IMR-90 (cell line): ENCODE measurements around the gene SOWAHC. TPM values are rescaled to one million over a fixed set of nuclear protein-coding genes. Genes with fewer than 3 reads are reported as not detected.
A peak's percentile ranks its signal among the peaks of the same experiment; 100 is the strongest.

Experiments used
- ATAC-seq: fragments of 200-7000 bp; cut with Tn5 transposase; 2 replicates; pipeline ENCODE4 v1.9.1; 2020; ENCODE audit warnings: low read depth, mild to moderate bottlenecking, moderate library complexity
- BruUV-seq: library from RNA; stranded (reverse); fragments of 400-500 nt; replicated peaks from 2 replicates; lab custom pipeline; 2021; lab: Mats Ljungman, UMichigan
- CTCF ChIA-PET: fragments of 300-600 bp; formaldehyde crosslinking; extraction: SDS; loops from one replicate; lab custom pipeline; 2021; ENCODE audit warnings: antibody characterized with exemption; lab: Yijun Ruan, JAX
- POLR2A ChIA-PET: fragments of 300-600 bp; sonication (Branson Sonifier 250); formaldehyde crosslinking; loops from one replicate; lab custom pipeline; 2022; ENCODE audit warnings: antibody characterized with exemption; ENCODE audit not compliant: unreplicated experiment; lab: Charles Lee
- DNase-seq: peaks from one replicate; pipeline ENCODE4 v3.0.0; 2013
- H2AFZ ChIP-seq: replicated peaks from 2 replicates; pipeline ENCODE3; 2013; ENCODE audit warnings: low read length, mild to moderate bottlenecking; ENCODE audit not compliant: poor library complexity
- H2AK5ac ChIP-seq: 2 replicates; pipeline ENCODE4 v1.6.1; 2013; ENCODE audit warnings: low read depth, low read length, inconsistent platforms
- H2AK9ac ChIP-seq: replicated peaks from 2 replicates; pipeline ENCODE3; 2013; ENCODE audit warnings: mild to moderate bottlenecking, low read depth, low read length, moderate library complexity; ENCODE audit not compliant: poor library complexity
- H2BK120ac ChIP-seq: 2 replicates; pipeline ENCODE4 v1.6.1; 2013; ENCODE audit warnings: low read depth, low read length, inconsistent platforms
- H2BK15ac ChIP-seq: 3 replicates; pipeline ENCODE4 v1.6.1; 2013; ENCODE audit warnings: low read depth, low read length, inconsistent platforms
- H2BK20ac ChIP-seq: 2 replicates; pipeline ENCODE4 v1.6.1; 2013; ENCODE audit warnings: low read depth, mild to moderate bottlenecking, inconsistent platforms, low read length, moderate library complexity
- H2BK5ac ChIP-seq: 2 replicates; pipeline ENCODE4 v1.6.1; 2013; ENCODE audit warnings: mild to moderate bottlenecking, low read depth, low read length, inconsistent platforms; ENCODE audit not compliant: poor library complexity, severe bottlenecking
- H3K14ac ChIP-seq: replicated peaks from 2 replicates; pipeline ENCODE4 v1.6.1; 2013; ENCODE audit warnings: low read depth, low read length, inconsistent platforms
- H3K18ac ChIP-seq: 2 replicates; pipeline ENCODE4 v1.6.1; 2013; ENCODE audit warnings: low read depth, low read length, control low read depth
- H3K23ac ChIP-seq: 2 replicates; pipeline ENCODE4 v1.6.1; 2013; ENCODE audit warnings: low read depth, low read length, inconsistent platforms
- H3K27ac ChIP-seq: 2 replicates; pipeline ENCODE4 v1.5.1; 2013; ENCODE audit warnings: mild to moderate bottlenecking, control low read depth, low read length; ENCODE audit not compliant: insufficient read depth
- H3K27me3 ChIP-seq: 2 replicates; pipeline ENCODE4 v1.6.1; 2013; ENCODE audit warnings: low read length; ENCODE audit not compliant: control insufficient read depth, insufficient read depth
- H3K36me3 ChIP-seq: 2 replicates; pipeline ENCODE4 v1.6.1; 2013; ENCODE audit warnings: low read length, mixed read lengths; ENCODE audit not compliant: control insufficient read depth, insufficient read depth
- H3K4ac ChIP-seq: 2 replicates; pipeline ENCODE4 v1.6.1; 2013; ENCODE audit warnings: low read depth, low read length, inconsistent platforms
- H3K4me1 ChIP-seq: 2 replicates; pipeline ENCODE4 v1.6.1; 2013; ENCODE audit warnings: low read length, mixed read lengths; ENCODE audit not compliant: control insufficient read depth, insufficient read depth
- H3K4me2 ChIP-seq: 2 replicates; pipeline ENCODE4 v1.6.1; 2013; ENCODE audit warnings: low read depth, mild to moderate bottlenecking, control low read depth, low read length, moderate library complexity
- H3K4me3 ChIP-seq: 2 replicates; pipeline ENCODE4 v1.5.1; 2013; ENCODE audit warnings: low read depth, mild to moderate bottlenecking, control low read depth, low read length, moderate library complexity; ENCODE audit not compliant: insufficient read depth
- H3K56ac ChIP-seq: 2 replicates; pipeline ENCODE4 v1.6.1; 2013; ENCODE audit warnings: low read length, inconsistent platforms; ENCODE audit not compliant: insufficient read depth; ENCODE audit errors: extremely low read depth
- H3K79me1 ChIP-seq, 2 experiments: 2 replicates each; pipeline ENCODE4 v1.6.1; 2013; ENCODE audit warnings: low read length in 2 of 2, inconsistent platforms in 1 of 2, low read depth in 1 of 2
- H3K9ac ChIP-seq: 2 replicates; pipeline ENCODE4 v1.6.1; 2013; ENCODE audit warnings: low read depth, low read length, control low read depth
- H3K9me1 ChIP-seq: 2 replicates; pipeline ENCODE4 v1.6.1; 2013; ENCODE audit warnings: low read length, inconsistent platforms; ENCODE audit not compliant: insufficient read depth
- H3K9me3 ChIP-seq: 2 replicates; pipeline ENCODE4 v1.6.1; 2013; ENCODE audit warnings: low read length; ENCODE audit not compliant: control insufficient read depth, insufficient read depth
- H4K20me1 ChIP-seq: 2 replicates; pipeline ENCODE4 v1.6.1; 2013; ENCODE audit warnings: low read length, inconsistent platforms; ENCODE audit not compliant: insufficient read depth
- H4K5ac ChIP-seq: 2 replicates; pipeline ENCODE4 v1.6.1; 2013; ENCODE audit warnings: mild to moderate bottlenecking, low read depth, low read length, control low read depth
- H4K8ac ChIP-seq, 2 experiments: 2 replicates each; pipeline ENCODE4 v1.6.1; 2013; ENCODE audit warnings: low read depth in 2 of 2, low read length in 2 of 2, control low read depth in 1 of 2, inconsistent platforms in 1 of 2
- H4K91ac ChIP-seq: 2 replicates; pipeline ENCODE4 v1.6.1; 2013; ENCODE audit warnings: low read depth, low read length, inconsistent platforms; ENCODE audit not compliant: insufficient read depth
- MXI1 ChIP-seq: IDR thresholded peaks from 2 replicates; pipeline ENCODE4 v1.6.1; 2012; ENCODE audit warnings: low read depth, mild to moderate bottlenecking, low read length, moderate library complexity, borderline replicate concordance
- RCOR1 ChIP-seq: IDR thresholded peaks from 2 replicates; pipeline ENCODE4 v1.6.1; 2012; ENCODE audit warnings: mild to moderate bottlenecking, low read length, improper control_type of control experiment; ENCODE audit not compliant: insufficient replicate concordance
- WGBS, 2 experiments: methylation state at CpG; one replicate each; pipeline versions ENCODE4 v1.1.5 to v1.1.7; 2013; ENCODE audit warnings: missing lambda C conversion rate in 2 of 2; ENCODE audit not compliant: insufficient read length in 1 of 2; ENCODE audit errors: extremely low coverage in 2 of 2; 5-methylcytosine and 5-hydroxymethylcytosine counted together
- dilution Hi-C: fragments of 300-500 bp; cut with HindIII; formaldehyde crosslinking; loops from one replicate; pipeline ENCODE4 v1.14.3; 2018; ENCODE audit warnings: low sequenced_read_pairs; ENCODE audit not compliant: unreplicated experiment
- in situ Hi-C: fragments of 300-500 bp; cut with MboI; formaldehyde crosslinking; loops from 3 replicates; pipeline ENCODE4 v1.14.3; 2019; ENCODE audit warnings: low sequenced_read_pairs, inconsistent platforms, mixed read lengths
- intact Hi-C: fragments of 100-400 bp; cut with micrococcal nuclease; formaldehyde crosslinking; loops from 2 replicates; pipeline ENCODE4 v1.10.0; 2022
- polyA plus RNA-seq, 3 experiments: library from polyadenylated mRNA; depleted of rRNA; stranded (reverse); fragments of >200 nt; gene quantifications; 2 replicates each; pipeline ENCODE4 v1.2.3, GENCODE V29; 2012; ENCODE audit warnings: low replicate concordance in 1 of 3
- total RNA-seq: library from RNA; depleted of rRNA; stranded (reverse); fragments of >200 nt; gene quantifications from 2 replicates; pipeline ENCODE4 v1.2.3, GENCODE V29; 2012
- TF ChIP-seq, protein P1 (sequence below): conservative IDR thresholded peaks from 2 replicates; pipeline ENCODE4 v1.5.1; 2012; ENCODE audit warnings: mild to moderate bottlenecking, low read depth, low read length, improper control_type of control experiment

Gene SOWAHC
- total and polyA plus RNA-seq, 2 of the 4 experiments (the other 2 are of a cell fraction) = 3.2 to 4.8 TPM

DNA sequence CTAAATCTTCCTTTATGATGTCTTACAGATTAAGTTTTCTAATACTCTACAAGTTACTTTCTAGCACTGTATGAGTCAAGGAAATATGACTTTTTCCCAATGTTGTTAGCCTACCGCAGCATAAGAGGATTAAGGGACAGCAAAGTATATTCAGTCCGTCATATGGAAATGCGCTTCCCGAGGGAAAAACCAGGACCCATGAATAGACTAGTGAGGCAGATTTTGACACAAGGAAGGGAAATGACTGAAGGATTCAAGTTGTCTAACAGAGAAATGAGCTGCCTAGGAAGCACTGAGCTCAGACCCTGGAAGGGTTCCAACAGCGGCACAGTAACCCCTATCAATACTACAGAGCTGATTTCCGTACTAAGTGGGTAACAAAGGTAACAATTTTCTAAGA, 12.4 kb upstream of the SOWAHC start:
- no peaks in the 10 kb centered on the region for H3K36me3 ChIP-seq
- TF ChIP-seq MXI1 (no peak), RCOR1 (no peak)
- TF ChIP-seq, protein P1, sequence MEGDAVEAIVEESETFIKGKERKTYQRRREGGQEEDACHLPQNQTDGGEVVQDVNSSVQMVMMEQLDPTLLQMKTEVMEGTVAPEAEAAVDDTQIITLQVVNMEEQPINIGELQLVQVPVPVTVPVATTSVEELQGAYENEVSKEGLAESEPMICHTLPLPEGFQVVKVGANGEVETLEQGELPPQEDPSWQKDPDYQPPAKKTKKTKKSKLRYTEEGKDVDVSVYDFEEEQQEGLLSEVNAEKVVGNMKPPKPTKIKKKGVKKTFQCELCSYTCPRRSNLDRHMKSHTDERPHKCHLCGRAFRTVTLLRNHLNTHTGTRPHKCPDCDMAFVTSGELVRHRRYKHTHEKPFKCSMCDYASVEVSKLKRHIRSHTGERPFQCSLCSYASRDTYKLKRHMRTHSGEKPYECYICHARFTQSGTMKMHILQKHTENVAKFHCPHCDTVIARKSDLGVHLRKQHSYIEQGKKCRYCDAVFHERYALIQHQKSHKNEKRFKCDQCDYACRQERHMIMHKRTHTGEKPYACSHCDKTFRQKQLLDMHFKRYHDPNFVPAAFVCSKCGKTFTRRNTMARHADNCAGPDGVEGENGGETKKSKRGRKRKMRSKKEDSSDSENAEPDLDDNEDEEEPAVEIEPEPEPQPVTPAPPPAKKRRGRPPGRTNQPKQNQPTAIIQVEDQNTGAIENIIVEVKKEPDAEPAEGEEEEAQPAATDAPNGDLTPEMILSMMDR = no peak
- H3K79me1 ChIP-seq = peaks cover 21 to 65% of the 10 kb centered on the region in 2 experiments
- H3K9me1 ChIP-seq = peaks cover 27% of the 10 kb centered on the region
- intact Hi-C loops = no loop called here
- no peak for ATAC-seq
- no peak overlapping the region for H4K8ac ChIP-seq
- H3K23ac ChIP-seq = 0 out of 2 replicates have a peak overlapping the region, but pooled peaks have one; percentile 8
- H3K4me1 ChIP-seq = peaks cover 11% of the 10 kb centered on the region
- peaks cover 28% of the 10 kb centered on the region for H4K20me1 ChIP-seq
- H2BK20ac ChIP-seq = no peak overlapping the region
- H2BK15ac ChIP-seq = no peak overlapping the region
- H4K91ac ChIP-seq = no peak overlapping the region
- H2BK120ac ChIP-seq = no peak overlapping the region
- H3K4me2 ChIP-seq = no peak overlapping the region
- no peak overlapping the region for H3K4me3 ChIP-seq
- H3K4ac ChIP-seq = no peak overlapping the region
- DNase-seq = no peak
- H2AK9ac ChIP-seq = no peak overlapping the region
- H3K9me3 ChIP-seq = no peaks in the 10 kb centered on the region
- H3K27me3 ChIP-seq = no peaks in the 10 kb centered on the region
- H3K14ac ChIP-seq = no peak overlapping the region
- 74% methylated on average over 3 of the region's 6 CpGs; no CpG with 5 or more reads in 1 of the 2 experiments for WGBS, 2 experiments
- ChIA-PET CTCF (no interaction called here), POLR2A (no interaction called here)
- in situ Hi-C loops = no loop called here
- dilution Hi-C loops = no loop called here
- no peak overlapping the region for H3K27ac ChIP-seq
- 0 out of 2 replicates have a peak overlapping the region, but pooled peaks have one; percentile 3 for H3K56ac ChIP-seq
- no peak overlapping the region for H2AFZ ChIP-seq
- no peak overlapping the region for H3K9ac ChIP-seq
- BruUV-seq = no TSS peak
- no peak overlapping the region for H4K5ac ChIP-seq
- no peak overlapping the region for H3K18ac ChIP-seq
- H2AK5ac ChIP-seq = no peak overlapping the region
- H2BK5ac ChIP-seq = no peak overlapping the region
